ENCODE results near the gene DDC. TPM values are rescaled to one million over a fixed set of nuclear protein-coding genes. Genes with fewer than 3 reads are reported as not detected.

DDC gene
- polyA plus RNA-seq, 1 donor (not counting 4 experiments of a cell fraction or from before 2014, with no cell fraction given) = not detected

GRCh38 chr7:50555594-50556140, 9.5 kb downstream of the DDC start:
- FAIRE-seq (no peak), DNase-seq (ENCODE audit: low read depth, low spot score) (no peak)
- Histone ChIP-seq H3K4me1 (ENCODE audit: control insufficient read depth, extremely low read depth, insufficient read depth, low read length) (no peaks in the 10 kb centered on the region), H3K9me1 (ENCODE audit: control insufficient read depth, extremely low read depth, insufficient read depth, low read length) (no peaks in the 10 kb centered on the region), H3K79me2 (ENCODE audit: control insufficient read depth, insufficient read depth, low read length) (no peaks in the 10 kb centered on the region), H3K4me3 (ENCODE audit: control insufficient read depth in 2 of 3, extremely low read depth in 1 of 3, insufficient read depth in 2 of 3, low read depth in 1 of 3, low read length in 3 of 3) (no peak overlapping the region), H3K9ac (ENCODE audit: control insufficient read depth, extremely low read depth, insufficient read depth, low read length) (no peak overlapping the region), H3K9me3 (ENCODE audit: control insufficient read depth, low read depth, low read length) (no peaks in the 10 kb centered on the region), H3K27me3 (ENCODE audit: control insufficient read depth, extremely low read depth, insufficient read depth, low read length) (peaks cover 27% of the 10 kb centered on the region), H3K36me3 (ENCODE audit: control insufficient read depth in 2 of 2, extremely low read depth in 1 of 2, insufficient read depth in 2 of 2, low read length in 2 of 2) (no peaks in the 10 kb centered on the region), H2AFZ (ENCODE audit: control insufficient read depth, low read length) (no peak overlapping the region), H3K27ac (ENCODE audit: control insufficient read depth, insufficient read depth, low read length) (no peak overlapping the region), H4K20me1 (ENCODE audit: control insufficient read depth, extremely low read depth, insufficient read depth, low read length) (no peaks in the 10 kb centered on the region), H3K4me2 (ENCODE audit: control insufficient read depth, extremely low read depth, insufficient read depth, low read depth, low read length) (no peak overlapping the region)
- dilution Hi-C loops (cut with MboI; ENCODE audit: extremely low pct_ligation_motif_present, low sequenced_read_pairs) = no loop called here
- TF ChIP-seq EZH2 (IDR thresholded peaks at IDR 0.05; ENCODE audit: low read length) = no peak
- TF ChIP-seq, protein P1, sequence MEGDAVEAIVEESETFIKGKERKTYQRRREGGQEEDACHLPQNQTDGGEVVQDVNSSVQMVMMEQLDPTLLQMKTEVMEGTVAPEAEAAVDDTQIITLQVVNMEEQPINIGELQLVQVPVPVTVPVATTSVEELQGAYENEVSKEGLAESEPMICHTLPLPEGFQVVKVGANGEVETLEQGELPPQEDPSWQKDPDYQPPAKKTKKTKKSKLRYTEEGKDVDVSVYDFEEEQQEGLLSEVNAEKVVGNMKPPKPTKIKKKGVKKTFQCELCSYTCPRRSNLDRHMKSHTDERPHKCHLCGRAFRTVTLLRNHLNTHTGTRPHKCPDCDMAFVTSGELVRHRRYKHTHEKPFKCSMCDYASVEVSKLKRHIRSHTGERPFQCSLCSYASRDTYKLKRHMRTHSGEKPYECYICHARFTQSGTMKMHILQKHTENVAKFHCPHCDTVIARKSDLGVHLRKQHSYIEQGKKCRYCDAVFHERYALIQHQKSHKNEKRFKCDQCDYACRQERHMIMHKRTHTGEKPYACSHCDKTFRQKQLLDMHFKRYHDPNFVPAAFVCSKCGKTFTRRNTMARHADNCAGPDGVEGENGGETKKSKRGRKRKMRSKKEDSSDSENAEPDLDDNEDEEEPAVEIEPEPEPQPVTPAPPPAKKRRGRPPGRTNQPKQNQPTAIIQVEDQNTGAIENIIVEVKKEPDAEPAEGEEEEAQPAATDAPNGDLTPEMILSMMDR (optimal IDR thresholded peaks at IDR 0.05 in 1 of 3, IDR thresholded peaks at IDR 0.05 in 1 of 3, conservative IDR thresholded peaks at IDR 0.05 in 1 of 3; ENCODE audit: extremely low read depth in 1 of 3, insufficient read depth in 2 of 3, low read length in 3 of 3) = no peak

GRCh38 chr7:50554431-50555322, 10.5 kb downstream of the DDC start:
- Histone ChIP-seq H2AFZ (ENCODE audit: control insufficient read depth, low read length) (no peak overlapping the region), H3K9ac (ENCODE audit: control insufficient read depth, extremely low read depth, insufficient read depth, low read length) (no peak overlapping the region), H4K20me1 (ENCODE audit: control insufficient read depth, extremely low read depth, insufficient read depth, low read length) (no peaks in the 10 kb centered on the region), H3K4me3 (ENCODE audit: control insufficient read depth in 2 of 3, extremely low read depth in 1 of 3, insufficient read depth in 2 of 3, low read depth in 1 of 3, low read length in 3 of 3) (no peak overlapping the region), H3K27me3 (ENCODE audit: control insufficient read depth, extremely low read depth, insufficient read depth, low read length) (peaks cover 18% of the 10 kb centered on the region), H3K9me1 (ENCODE audit: control insufficient read depth, extremely low read depth, insufficient read depth, low read length) (no peaks in the 10 kb centered on the region), H3K36me3 (ENCODE audit: control insufficient read depth in 2 of 2, extremely low read depth in 1 of 2, insufficient read depth in 2 of 2, low read length in 2 of 2) (no peaks in the 10 kb centered on the region), H3K79me2 (ENCODE audit: control insufficient read depth, insufficient read depth, low read length) (no peaks in the 10 kb centered on the region), H3K4me2 (ENCODE audit: control insufficient read depth, extremely low read depth, insufficient read depth, low read depth, low read length) (no peak overlapping the region), H3K27ac (ENCODE audit: control insufficient read depth, insufficient read depth, low read length) (no peak overlapping the region), H3K9me3 (ENCODE audit: control insufficient read depth, low read depth, low read length) (no peaks in the 10 kb centered on the region), H3K4me1 (ENCODE audit: control insufficient read depth, extremely low read depth, insufficient read depth, low read length) (no peaks in the 10 kb centered on the region)
- FAIRE-seq = no peak
- TF ChIP-seq EZH2 (IDR thresholded peaks at IDR 0.05; ENCODE audit: low read length) = no peak
- TF ChIP-seq, protein P1 (optimal IDR thresholded peaks at IDR 0.05 in 1 of 3, IDR thresholded peaks at IDR 0.05 in 1 of 3, conservative IDR thresholded peaks at IDR 0.05 in 1 of 3; ENCODE audit: extremely low read depth in 1 of 3, insufficient read depth in 2 of 3, low read length in 3 of 3) = no peak
- DNase-seq (ENCODE audit: low read depth, low spot score) = no peak
- dilution Hi-C loops (cut with MboI; ENCODE audit: extremely low pct_ligation_motif_present, low sequenced_read_pairs) = no loop called here

All from keratinocyte (primary cell).